ENCODE data around the gene ARHGEF26.

The ARHGEF26 gene

DNA sequence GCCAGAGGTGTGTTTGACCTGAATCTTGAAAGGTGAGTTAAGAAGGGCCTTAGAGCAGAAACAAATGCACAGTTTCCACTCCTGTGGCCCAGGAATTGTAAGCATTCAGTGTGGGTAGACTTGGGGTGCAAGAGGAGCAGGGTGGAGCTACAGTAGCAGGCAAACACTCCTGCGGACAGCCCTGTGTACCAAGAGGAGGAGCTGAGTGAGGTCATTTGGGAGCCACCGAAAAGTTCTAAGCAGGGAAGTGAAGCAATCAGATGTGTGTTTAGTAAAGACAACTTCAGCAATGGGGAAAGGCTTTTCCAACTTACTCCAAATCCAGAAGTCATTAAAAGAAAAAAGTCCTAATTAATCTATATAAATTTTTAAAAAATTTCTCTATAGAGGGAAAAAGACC, 99.3 kb downstream of the ARHGEF26 start:
- Histone ChIP-seq H3K36me3 (ENCODE audit: insufficient read depth, low read length) (no peaks in the 10 kb centered on the region), H3K4me1 (ENCODE audit: insufficient read depth, low read length) (no peaks in the 10 kb centered on the region), H3K9me3 (ENCODE audit: control insufficient read depth, insufficient read depth, low read length) (no peaks in the 10 kb centered on the region), H3K9ac (ENCODE audit: low read depth, low read length) (no peak overlapping the region)

DNA sequence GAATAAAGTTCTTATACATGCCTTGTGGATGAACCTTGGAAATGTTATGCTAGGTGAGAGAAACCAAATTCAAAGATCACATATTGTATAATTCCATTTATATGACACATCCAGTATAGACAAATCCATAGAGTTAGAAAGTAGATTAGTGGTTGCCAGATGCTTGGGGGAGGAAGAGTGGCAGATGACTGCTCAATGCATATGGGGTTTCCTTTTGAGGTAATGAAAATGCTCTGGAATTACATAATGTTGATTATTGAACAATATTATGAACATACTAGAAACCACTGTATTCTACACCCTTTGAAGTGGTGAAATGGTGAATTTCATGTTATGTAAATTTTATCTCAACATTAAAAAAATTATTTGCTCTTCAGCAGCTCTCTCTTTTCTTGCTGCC, 102.3 kb downstream of the ARHGEF26 start:
- Histone ChIP-seq H3K9ac (ENCODE audit: low read depth, low read length) (no peak overlapping the region), H3K9me3 (ENCODE audit: control insufficient read depth, insufficient read depth, low read length) (no peaks in the 10 kb centered on the region), H3K36me3 (ENCODE audit: insufficient read depth, low read length) (no peaks in the 10 kb centered on the region), H3K4me1 (ENCODE audit: insufficient read depth, low read length) (peaks cover 3% of the 10 kb centered on the region; the same call in 1 of the 2 replicates)

DNA sequence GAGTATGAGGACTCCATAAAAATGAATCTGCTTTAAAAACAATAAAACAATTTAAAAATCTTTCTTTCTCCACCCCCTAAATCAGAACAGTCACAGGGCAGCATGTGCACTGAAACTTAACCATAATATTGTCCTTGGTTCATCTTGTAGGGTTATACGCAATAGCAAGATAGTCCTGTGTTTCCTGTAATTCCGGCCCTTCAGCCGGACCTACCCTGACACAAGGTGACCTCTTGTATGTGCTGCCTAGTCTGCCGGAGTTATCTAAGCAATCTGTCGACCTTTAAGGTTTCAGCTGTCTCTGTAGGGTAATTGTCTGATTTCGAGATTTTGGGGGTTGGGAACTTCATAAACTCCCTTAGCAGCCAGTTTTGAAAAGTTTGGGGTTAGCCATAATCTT, 103.2 kb downstream of the ARHGEF26 start:
- Histone ChIP-seq H3K9ac (ENCODE audit: low read depth, low read length) (no peak overlapping the region), H3K4me1 (ENCODE audit: insufficient read depth, low read length) (peaks cover 10% of the 10 kb centered on the region), H3K9me3 (ENCODE audit: control insufficient read depth, insufficient read depth, low read length) (no peaks in the 10 kb centered on the region), H3K36me3 (ENCODE audit: insufficient read depth, low read length) (no peaks in the 10 kb centered on the region)

GRCh38 chr3:154224866-154225265, 103.7 kb downstream of the ARHGEF26 start:
- no peaks in the 10 kb centered on the region for H3K36me3 ChIP-seq (ENCODE audit: insufficient read depth, low read length)
- H3K9me3 ChIP-seq (ENCODE audit: control insufficient read depth, insufficient read depth, low read length): no peaks in the 10 kb centered on the region
- H3K9ac ChIP-seq (ENCODE audit: low read depth, low read length): no peak overlapping the region
- H3K4me1 ChIP-seq (ENCODE audit: insufficient read depth, low read length): peaks cover 10% of the 10 kb centered on the region

DNA sequence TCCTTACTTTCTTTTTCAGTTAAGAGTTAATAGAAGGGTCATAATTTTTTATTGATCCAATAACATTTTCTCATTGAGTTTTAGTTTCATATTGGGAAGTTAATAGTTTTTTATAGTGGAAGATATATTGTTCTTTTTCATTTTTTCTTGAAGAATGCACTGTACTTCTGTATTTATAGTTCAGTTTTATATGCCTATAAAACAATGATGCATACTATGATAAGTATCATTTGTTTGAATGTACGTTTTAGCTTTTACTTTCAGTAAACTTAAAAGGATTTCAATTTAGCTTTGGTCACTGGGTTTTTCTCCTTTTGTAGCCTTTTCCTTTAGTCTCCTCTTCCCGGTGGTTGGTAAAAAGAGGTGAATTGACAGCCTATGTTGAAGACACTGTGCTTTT, 104.3 kb downstream of the ARHGEF26 start:
- peaks cover 10% of the 10 kb centered on the region for H3K4me1 ChIP-seq (ENCODE audit: insufficient read depth, low read length)
- no peak overlapping the region for H3K9ac ChIP-seq (ENCODE audit: low read depth, low read length)
- H3K36me3 ChIP-seq (ENCODE audit: insufficient read depth, low read length): no peaks in the 10 kb centered on the region
- no peaks in the 10 kb centered on the region for H3K9me3 ChIP-seq (ENCODE audit: control insufficient read depth, insufficient read depth, low read length)

- Histone ChIP-seq H3K36me3 (ENCODE audit: insufficient read depth, low read length) (no peaks in the 10 kb centered on the region), H3K9ac (ENCODE audit: low read depth, low read length) (no peak overlapping the region), H3K4me1 (ENCODE audit: insufficient read depth, low read length) (peaks cover 10% of the 10 kb centered on the region), H3K9me3 (ENCODE audit: control insufficient read depth, insufficient read depth, low read length) (no peaks in the 10 kb centered on the region)
These were observed 106.3 kb downstream of the ARHGEF26 start for GRCh38 chr3:154227531-154227930.

DNA sequence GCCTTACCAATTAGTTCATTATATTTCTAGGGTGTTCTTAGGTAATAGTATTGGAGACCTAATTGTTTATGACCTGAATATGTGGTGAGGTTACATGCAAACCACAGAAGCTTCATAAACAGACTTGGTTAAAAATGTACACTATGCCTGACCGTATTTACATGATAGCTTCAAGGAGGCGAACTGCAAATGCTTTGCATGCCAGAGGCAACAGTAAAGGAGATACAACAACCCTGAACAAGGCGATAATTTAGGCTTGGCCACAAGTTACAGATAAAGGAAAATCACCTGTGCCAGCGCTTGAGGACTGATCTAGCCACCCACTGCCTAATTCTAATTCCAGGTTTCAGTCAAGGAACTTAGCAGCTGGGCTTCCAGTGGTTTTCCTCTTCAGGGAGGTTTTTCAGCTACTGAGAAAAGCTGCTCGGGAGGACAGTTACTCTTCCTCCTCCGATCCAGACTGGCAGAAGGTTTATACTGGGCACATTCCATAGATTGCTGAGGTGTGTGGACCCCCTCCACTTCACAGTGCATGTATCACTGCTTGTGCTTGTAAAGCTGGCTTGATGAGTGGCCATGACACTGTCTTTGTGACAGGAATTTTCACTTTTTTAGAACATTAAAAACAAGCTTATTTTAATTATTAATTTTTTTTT, 107.5 kb downstream of the ARHGEF26 start:
- peaks cover 10% of the 10 kb centered on the region for H3K4me1 ChIP-seq (ENCODE audit: insufficient read depth, low read length)
- no peaks in the 10 kb centered on the region for H3K9me3 ChIP-seq (ENCODE audit: control insufficient read depth, insufficient read depth, low read length)
- H3K36me3 ChIP-seq (ENCODE audit: insufficient read depth, low read length): no peaks in the 10 kb centered on the region
- H3K9ac ChIP-seq (ENCODE audit: low read depth, low read length): no peak overlapping the region

GRCh38 chr3:154229217-154229590, 108.0 kb downstream of the ARHGEF26 start:
- peaks cover 10% of the 10 kb centered on the region for H3K4me1 ChIP-seq (ENCODE audit: insufficient read depth, low read length)

DNA sequence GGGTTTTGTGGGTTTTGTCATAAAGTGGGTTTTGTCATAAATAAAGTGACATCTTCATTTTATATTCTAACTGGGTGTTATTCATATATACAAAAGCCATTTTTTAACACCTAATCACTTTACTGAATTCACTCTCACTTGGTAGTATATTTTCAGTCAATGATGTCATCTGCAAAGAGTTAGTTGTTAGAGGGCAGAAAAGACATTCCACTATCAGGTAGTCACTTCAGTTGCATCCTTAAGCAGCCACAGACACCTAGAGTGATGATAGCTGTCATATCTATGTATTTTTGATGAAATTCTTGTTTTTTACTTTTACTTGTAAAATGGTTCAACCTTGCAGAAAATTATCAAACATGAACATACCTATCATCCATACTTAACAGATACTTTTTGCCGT, 114.1 kb downstream of the ARHGEF26 start:
- no peak overlapping the region for H3K9ac ChIP-seq (ENCODE audit: low read depth, low read length)
- H3K9me3 ChIP-seq (ENCODE audit: control insufficient read depth, insufficient read depth, low read length): no peaks in the 10 kb centered on the region
- H3K4me1 ChIP-seq (ENCODE audit: insufficient read depth, low read length): no peaks in the 10 kb centered on the region
- H3K36me3 ChIP-seq (ENCODE audit: insufficient read depth, low read length): no peaks in the 10 kb centered on the region

More at GRCh38 chr3:154229217-154229590, 108.0 kb downstream of the ARHGEF26 start:
- H3K9me3 ChIP-seq (ENCODE audit: control insufficient read depth, insufficient read depth, low read length): no peaks in the 10 kb centered on the region
- no peak overlapping the region for H3K9ac ChIP-seq (ENCODE audit: low read depth, low read length)
- no peaks in the 10 kb centered on the region for H3K36me3 ChIP-seq (ENCODE audit: insufficient read depth, low read length)

DNA sequence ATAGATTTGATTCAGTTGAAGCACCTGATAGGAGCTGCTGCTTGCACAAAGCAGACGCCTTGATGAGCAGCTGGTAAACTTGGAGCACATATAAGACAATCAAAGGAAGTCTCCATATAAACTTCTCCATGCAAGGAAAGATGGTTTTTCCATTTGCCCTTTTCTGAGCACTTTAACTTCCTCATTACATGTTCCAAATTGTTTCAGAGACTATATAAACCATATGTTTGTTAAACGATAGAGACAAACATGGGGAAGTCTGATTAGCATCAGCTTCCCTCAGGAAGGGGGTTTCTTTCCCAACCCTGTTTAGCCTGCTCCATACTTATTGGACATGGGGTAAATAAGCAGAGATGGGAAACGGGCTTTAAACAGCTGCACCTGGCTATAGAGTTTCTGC, 115.1 kb downstream of the ARHGEF26 start:
- no peaks in the 10 kb centered on the region for H3K9me3 ChIP-seq (ENCODE audit: control insufficient read depth, insufficient read depth, low read length)
- H3K4me1 ChIP-seq (ENCODE audit: insufficient read depth, low read length): no peaks in the 10 kb centered on the region
- no peak overlapping the region for H3K9ac ChIP-seq (ENCODE audit: low read depth, low read length)
- H3K36me3 ChIP-seq (ENCODE audit: insufficient read depth, low read length): no peaks in the 10 kb centered on the region

GRCh38 chr3:154240235-154240634, 119.0 kb downstream of the ARHGEF26 start:
- Histone ChIP-seq H3K9ac (ENCODE audit: low read depth, low read length) (no peak overlapping the region), H3K9me3 (ENCODE audit: control insufficient read depth, insufficient read depth, low read length) (no peaks in the 10 kb centered on the region), H3K36me3 (ENCODE audit: insufficient read depth, low read length) (no peaks in the 10 kb centered on the region), H3K4me1 (ENCODE audit: insufficient read depth, low read length) (peaks cover 18% of the 10 kb centered on the region)

DNA sequence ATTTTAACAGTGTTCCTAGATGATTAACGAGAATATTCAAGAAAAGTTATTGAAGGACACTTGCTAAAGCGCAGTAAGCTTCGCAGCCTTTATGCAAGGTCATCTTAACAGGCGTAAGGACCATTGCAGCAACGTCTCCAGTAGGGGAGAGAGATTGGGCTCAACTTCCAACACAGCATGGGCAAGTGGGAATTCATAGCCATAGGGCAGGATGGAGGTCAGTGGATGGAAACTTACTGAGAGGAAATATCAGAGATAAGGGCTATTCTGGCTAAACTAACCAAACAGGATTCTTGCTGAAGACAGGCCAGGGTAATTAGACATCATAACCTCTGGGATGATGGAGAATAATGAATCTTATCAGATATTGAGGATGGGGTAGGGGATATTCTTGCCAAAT, 120.3 kb downstream of the ARHGEF26 start:
- no peak overlapping the region for H3K9ac ChIP-seq (ENCODE audit: low read depth, low read length)
- H3K36me3 ChIP-seq (ENCODE audit: insufficient read depth, low read length): no peaks in the 10 kb centered on the region; the same call in 1 of the 2 replicates
- H3K4me1 ChIP-seq (ENCODE audit: insufficient read depth, low read length): peaks cover 18% of the 10 kb centered on the region
- H3K9me3 ChIP-seq (ENCODE audit: control insufficient read depth, insufficient read depth, low read length): no peaks in the 10 kb centered on the region

DNA sequence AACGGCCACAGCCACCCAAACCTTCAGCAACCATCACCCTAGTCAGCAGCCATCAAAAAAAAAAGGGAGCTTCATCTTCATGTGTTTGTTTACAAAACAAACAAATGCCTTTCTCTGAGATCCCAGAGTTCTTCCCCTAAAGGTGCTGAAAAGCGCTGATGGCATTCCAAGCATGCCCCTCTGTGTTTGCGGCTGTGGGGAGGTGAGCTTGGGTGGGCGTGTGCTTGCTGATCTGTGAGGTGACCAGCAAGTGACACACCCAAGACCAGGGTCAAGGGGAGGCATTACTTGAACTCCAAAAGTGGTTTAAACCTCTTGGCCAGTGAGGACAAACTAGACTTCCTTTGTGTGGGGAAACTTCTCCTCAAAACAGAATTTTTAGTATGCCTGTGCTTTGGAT, 121.6 kb downstream of the ARHGEF26 start:
- H3K9ac ChIP-seq (ENCODE audit: low read depth, low read length): no peak overlapping the region
- no peaks in the 10 kb centered on the region for H3K9me3 ChIP-seq (ENCODE audit: control insufficient read depth, insufficient read depth, low read length)
- H3K36me3 ChIP-seq (ENCODE audit: insufficient read depth, low read length): no peaks in the 10 kb centered on the region; the same call in 1 of the 2 replicates
- peaks cover 18% of the 10 kb centered on the region for H3K4me1 ChIP-seq (ENCODE audit: insufficient read depth, low read length)

DNA sequence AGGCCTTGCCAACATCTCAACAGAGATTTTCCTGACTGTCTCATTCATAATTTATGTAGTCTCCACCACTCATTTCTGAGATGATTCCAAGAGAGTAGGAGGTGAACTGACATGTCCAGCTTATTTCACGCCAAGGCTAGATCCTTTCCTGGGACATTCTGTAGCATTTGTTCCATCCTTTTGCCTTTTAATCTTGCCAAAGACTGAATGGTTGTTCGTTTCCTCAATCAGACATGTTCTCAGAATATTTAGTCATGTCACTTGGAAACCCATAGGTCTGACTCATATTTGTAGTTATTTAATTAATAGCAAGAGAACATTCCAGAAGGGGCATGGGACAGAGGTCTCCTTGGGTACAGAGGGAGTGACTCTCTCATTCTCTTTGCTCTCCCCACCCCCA, 122.2 kb downstream of the ARHGEF26 start:
- no peaks in the 10 kb centered on the region for H3K9me3 ChIP-seq (ENCODE audit: control insufficient read depth, insufficient read depth, low read length)
- H3K9ac ChIP-seq (ENCODE audit: low read depth, low read length): no peak overlapping the region
- peaks cover 23% of the 10 kb centered on the region for H3K4me1 ChIP-seq (ENCODE audit: insufficient read depth, low read length)
- H3K36me3 ChIP-seq (ENCODE audit: insufficient read depth, low read length): no peaks in the 10 kb centered on the region; the same call in 1 of the 2 replicates

- H3K9me3 ChIP-seq (ENCODE audit: control insufficient read depth, insufficient read depth, low read length): no peaks in the 10 kb centered on the region
- no peak overlapping the region for H3K9ac ChIP-seq (ENCODE audit: low read depth, low read length)
- H3K36me3 ChIP-seq (ENCODE audit: insufficient read depth, low read length): peaks cover 4% of the 10 kb centered on the region; the same call in 1 of the 2 replicates
- peaks cover 23% of the 10 kb centered on the region for H3K4me1 ChIP-seq (ENCODE audit: insufficient read depth, low read length)
These were observed 123.5 kb downstream of the ARHGEF26 start for GRCh38 chr3:154244644-154245043.
